Activated naive CD8-positive, alpha-beta T cell treated with anti-CD3 and anti-CD28 coated beads, Interleukin-2, amount 10 ng/mL, durations not matched to agents 7 days and 5 days (primary cell): Measurements from ENCODE around the gene ADIRF. TPM values are rescaled to one million over a fixed set of nuclear protein-coding genes. Genes with fewer than 3 reads are reported as not detected.
A peak's percentile ranks its signal among the peaks of the same experiment; 100 is the strongest.
"Not testable (repeated sequence)": the region's sequence is repeated elsewhere in the genome, so short reads cannot be mapped to it uniquely, and the experiment has no call there.

Experiments
- ATAC-seq: fragments of 150-1000 bp; cut with Tn5 transposase; one replicate; pipeline ENCODE4 v1.10.0; 2021; ENCODE audit warnings: low read depth, moderate library complexity
- POLR2A ChIA-PET: fragments of 350-600 bp; sonication (Branson Sonifier 250); formaldehyde crosslinking; loops from one replicate; lab custom pipeline; 2021; ENCODE audit warnings: antibody characterized with exemption; lab: Charles Lee
- DNase-seq: peaks from one replicate; pipeline ENCODE4 v3.0.0; 2021
- H3K27ac Mint-ChIP-seq: one replicate; pipeline ENCODE4 v1.8.0; 2022; ENCODE audit warnings: mild to moderate bottlenecking, mixed read lengths
- H3K27me3 Mint-ChIP-seq: one replicate; pipeline ENCODE4 v1.8.0; 2022; ENCODE audit warnings: mild to moderate bottlenecking, moderate library complexity, mixed read lengths
- H3K36me3 Mint-ChIP-seq: one replicate; pipeline ENCODE4 v1.8.0; 2021; ENCODE audit warnings: mild to moderate bottlenecking, mixed read lengths
- H3K4me1 Mint-ChIP-seq: one replicate; pipeline ENCODE4 v1.8.0; 2021; ENCODE audit warnings: mixed read lengths
- H3K4me3 Mint-ChIP-seq: one replicate; pipeline ENCODE4 v1.8.0; 2022; ENCODE audit warnings: mild to moderate bottlenecking, moderate library complexity, mixed read lengths
- H3K9me3 Mint-ChIP-seq: one replicate; pipeline ENCODE4 v1.8.0; 2021; ENCODE audit warnings: mixed read lengths
- total RNA-seq, 2 experiments: library from RNA; stranded (reverse); gene quantifications; one replicate each; pipeline ENCODE4 v1.2.3, GENCODE V29; 2021

Gene ADIRF
- total RNA-seq, 2 experiments from 2014 or later, result not detected

GRCh38 chr10:86941991-86942421 lies 26.3 kb upstream of the ADIRF start:
- POLR2A ChIA-PET, result no interaction called here
- Mint-ChIP-seq H3K36me3 (no peaks in the 10 kb centered on the region), H3K9me3 (no peaks in the 10 kb centered on the region), H3K27ac (no peak overlapping the region), H3K4me1 (peaks cover 9% of the 10 kb centered on the region), H3K4me3 (no peak overlapping the region), H3K27me3 (peaks cover 7% of the 10 kb centered on the region)
- DNase-seq (no peak), ATAC-seq (no peak)

GRCh38 chr10:86942441-86943315 lies 25.6 kb upstream of the ADIRF start:
- peaks cover 9% of the 10 kb centered on the region for H3K4me1 Mint-ChIP-seq
- H3K4me3 Mint-ChIP-seq, result no peak overlapping the region
- no peaks in the 10 kb centered on the region for H3K36me3 Mint-ChIP-seq
- no peaks in the 10 kb centered on the region for H3K9me3 Mint-ChIP-seq
- peaks cover 5% of the 10 kb centered on the region for H3K27me3 Mint-ChIP-seq
- DNase-seq (no peak), ATAC-seq (no peak)
- POLR2A ChIA-PET, result no interaction called here
- H3K27ac Mint-ChIP-seq, result no peak overlapping the region

DNA sequence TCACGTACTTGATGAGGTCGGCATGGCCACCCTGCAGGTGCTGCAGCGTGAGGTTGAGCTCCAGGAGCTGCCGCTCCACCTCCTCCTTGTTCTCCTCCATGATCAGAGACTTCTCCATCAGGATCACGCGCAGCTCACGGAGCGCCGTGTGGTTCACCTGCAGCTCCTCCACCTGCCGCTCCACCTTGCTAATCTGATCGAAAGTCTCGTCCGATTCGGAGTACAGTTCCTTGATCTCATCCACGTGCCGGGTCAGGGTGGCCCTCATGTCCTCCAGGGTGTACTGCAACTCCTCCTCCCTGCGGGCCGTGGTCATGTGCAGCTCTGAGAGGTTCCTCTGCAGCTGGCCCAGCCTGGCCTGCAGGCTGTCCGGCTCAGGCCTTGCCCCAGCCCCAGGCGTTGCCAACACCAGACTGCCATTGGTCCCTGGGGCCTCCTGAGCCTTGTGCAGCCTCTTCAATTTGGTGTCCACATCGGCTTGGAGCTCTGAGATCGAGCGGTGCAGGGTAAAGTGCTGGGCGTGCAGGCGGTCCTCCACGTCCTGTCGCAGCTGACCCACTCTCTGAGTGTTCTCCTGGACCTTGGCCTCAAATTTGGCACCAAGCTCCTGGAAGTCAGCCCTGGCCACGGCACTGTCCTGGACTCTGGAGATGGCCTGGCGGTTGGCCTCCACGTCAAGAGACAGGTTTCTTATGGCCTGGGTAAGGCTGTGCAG lies 24.8 kb upstream of the ADIRF start:
- Mint-ChIP-seq H3K27ac (no peak overlapping the region), H3K27me3 (peaks cover 5% of the 10 kb centered on the region), H3K36me3 (no peaks in the 10 kb centered on the region), H3K4me3 (no peak overlapping the region), H3K4me1 (peaks cover 9% of the 10 kb centered on the region), H3K9me3 (no peaks in the 10 kb centered on the region)
- DNase-seq, result no peak
- POLR2A ChIA-PET, result no interaction called here
- ATAC-seq, result no peak

DNA sequence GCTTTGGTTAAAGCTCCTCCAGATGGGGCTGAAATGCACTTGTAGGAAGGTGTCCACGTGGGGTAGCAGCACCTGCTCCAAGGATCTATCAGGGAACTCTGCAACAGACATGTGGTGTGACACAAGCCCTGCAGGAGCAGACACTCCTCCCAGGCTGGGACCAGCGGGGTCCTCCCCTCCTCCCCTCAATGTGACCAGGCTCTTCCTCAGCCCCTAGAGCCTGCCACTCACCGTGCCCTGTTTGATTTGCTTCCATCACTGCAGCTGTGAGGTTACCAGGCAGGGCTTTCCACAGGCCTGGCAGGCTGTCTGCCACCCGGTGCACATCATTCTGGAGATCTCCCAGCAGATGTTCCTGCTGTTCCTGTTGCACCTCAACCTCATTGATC lies 24.3 kb upstream of the ADIRF start:
- Mint-ChIP-seq H3K4me3 (no peak overlapping the region), H3K27me3 (peaks cover 5% of the 10 kb centered on the region), H3K36me3 (no peaks in the 10 kb centered on the region), H3K4me1 (peaks cover 9% of the 10 kb centered on the region), H3K27ac (no peak overlapping the region), H3K9me3 (no peaks in the 10 kb centered on the region)
- ATAC-seq (no peak), DNase-seq (no peak)
- POLR2A ChIA-PET, result no interaction called here

DNA sequence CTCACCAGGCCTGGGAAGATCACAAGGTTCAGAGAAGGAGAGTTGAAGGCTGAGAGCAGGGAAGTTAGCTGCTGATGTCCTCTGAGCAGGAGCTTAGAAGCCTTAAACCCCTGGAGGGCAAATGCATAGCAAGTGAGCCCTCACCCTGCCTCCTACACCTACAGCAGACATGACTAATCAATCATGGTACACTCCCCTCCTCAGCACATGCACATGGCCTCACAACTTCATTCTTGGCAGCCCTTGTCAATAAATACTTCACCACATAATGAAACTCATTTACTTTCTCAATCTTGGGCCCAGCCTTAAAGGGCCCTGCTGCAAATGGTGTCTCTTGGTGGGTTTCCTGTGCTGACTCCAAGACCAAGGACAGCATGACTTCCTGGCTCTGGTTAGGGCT lies 23.8 kb upstream of the ADIRF start:
- H3K4me1 Mint-ChIP-seq, result peaks cover 9% of the 10 kb centered on the region

DNA sequence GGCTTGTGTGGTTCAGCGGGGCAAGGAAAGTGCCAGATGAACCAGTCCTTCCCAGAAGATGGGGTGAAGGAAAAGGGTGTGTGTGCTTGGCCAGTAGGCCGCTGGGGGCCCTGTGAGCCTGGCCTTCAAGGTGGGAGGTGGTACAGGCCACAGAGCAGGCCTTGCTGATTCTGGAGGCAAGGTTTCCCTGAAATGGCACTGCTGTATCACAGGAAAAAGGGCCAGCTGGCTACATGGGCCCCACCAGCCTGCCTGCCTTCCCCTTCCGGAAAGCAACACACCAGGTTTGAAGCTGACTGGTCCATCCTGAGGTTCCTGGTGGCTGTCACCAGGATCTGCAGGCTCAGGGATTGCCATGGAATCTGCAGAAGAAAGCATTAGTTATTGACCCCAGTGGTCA lies 23.4 kb upstream of the ADIRF start:
- POLR2A ChIA-PET, result no interaction called here
- DNase-seq, result no peak
- ATAC-seq, result no peak
- Mint-ChIP-seq H3K9me3 (no peaks in the 10 kb centered on the region), H3K4me3 (no peak overlapping the region), H3K4me1 (peaks cover 9% of the 10 kb centered on the region), H3K27ac (peak overlapping the region; percentile 30), H3K27me3 (peaks cover 5% of the 10 kb centered on the region), H3K36me3 (no peaks in the 10 kb centered on the region)

More for the DNA sequence above, 23.8 kb upstream of the ADIRF start:
- peak; percentile 44 for ATAC-seq
- POLR2A ChIA-PET, result no interaction called here
- Mint-ChIP-seq H3K36me3 (no peaks in the 10 kb centered on the region), H3K27me3 (peaks cover 5% of the 10 kb centered on the region), H3K4me3 (no peak overlapping the region), H3K9me3 (no peaks in the 10 kb centered on the region), H3K27ac (peak overlapping the region; percentile 30)
- DNase-seq, result no peak

DNA sequence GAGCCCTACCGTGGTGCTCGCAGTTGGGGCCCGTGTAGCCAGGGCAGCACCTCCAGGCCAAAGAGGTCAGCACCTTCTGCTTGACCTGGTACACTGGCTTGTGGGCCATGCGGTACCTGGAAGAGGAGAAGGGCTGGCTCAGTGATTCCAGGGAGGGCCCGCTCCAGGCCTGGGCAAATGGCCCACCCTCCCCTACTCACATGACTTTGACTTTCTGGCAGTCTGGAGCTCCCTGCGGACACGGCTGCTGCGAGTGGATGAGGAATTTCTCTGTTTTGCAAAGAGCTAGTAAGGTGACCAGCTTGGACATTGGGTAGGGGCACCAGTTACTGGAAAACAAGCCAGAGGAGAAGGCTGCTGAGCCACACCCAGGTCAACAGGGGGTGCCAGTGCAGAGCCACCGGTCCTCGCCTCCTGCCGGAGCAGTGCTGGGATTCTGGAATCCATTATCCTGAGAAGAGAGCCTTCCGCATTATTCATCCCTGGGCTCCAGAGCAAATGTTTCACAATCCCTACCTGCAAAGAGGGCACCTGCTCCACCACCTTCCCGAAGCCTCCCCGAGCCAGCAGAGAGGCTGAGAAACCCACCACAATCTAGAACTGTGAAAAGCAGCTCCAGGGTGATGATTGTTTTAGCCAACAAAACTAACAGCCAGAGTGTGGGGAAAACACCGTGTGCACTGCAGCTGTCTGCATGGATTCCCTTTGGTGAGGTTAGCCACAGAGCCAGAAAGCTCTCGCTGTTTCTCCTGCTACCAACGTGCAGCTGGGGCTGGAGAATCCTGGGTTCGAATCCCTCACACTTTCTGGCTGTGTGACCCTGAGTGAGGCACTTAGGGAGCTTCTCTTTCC lies 22.7 kb upstream of the ADIRF start:
- ATAC-seq (no peak), DNase-seq (no peak)
- Mint-ChIP-seq H3K9me3 (no peaks in the 10 kb centered on the region), H3K4me3 (no peak overlapping the region), H3K27me3 (peaks cover 5% of the 10 kb centered on the region), H3K36me3 (peaks cover 3% of the 10 kb centered on the region), H3K4me1 (peaks cover 13% of the 10 kb centered on the region), H3K27ac (no peak overlapping the region)
- POLR2A ChIA-PET, result no interaction called here

GRCh38 chr10:86946213-86947155 lies 21.8 kb upstream of the ADIRF start:
- H3K36me3 Mint-ChIP-seq, result peaks cover 4% of the 10 kb centered on the region
- H3K27ac Mint-ChIP-seq, result no peak overlapping the region
- no peak for DNase-seq
- H3K9me3 Mint-ChIP-seq, result no peaks in the 10 kb centered on the region
- peaks cover 4% of the 10 kb centered on the region for H3K27me3 Mint-ChIP-seq
- H3K4me3 Mint-ChIP-seq, result no peak overlapping the region
- peaks cover 14% of the 10 kb centered on the region for H3K4me1 Mint-ChIP-seq
- no peak for ATAC-seq
- POLR2A ChIA-PET, result no interaction called here

GRCh38 chr10:86947806-86948205 lies 20.5 kb upstream of the ADIRF start:
- H3K27me3 Mint-ChIP-seq, ATAC-seq, POLR2A ChIA-PET, H3K9me3 Mint-ChIP-seq, H3K27ac Mint-ChIP-seq, H3K36me3 Mint-ChIP-seq, DNase-seq, H3K4me3 Mint-ChIP-seq: not testable (repeated sequence)
- H3K4me1 Mint-ChIP-seq, result peaks cover 14% of the 10 kb centered on the region

DNA sequence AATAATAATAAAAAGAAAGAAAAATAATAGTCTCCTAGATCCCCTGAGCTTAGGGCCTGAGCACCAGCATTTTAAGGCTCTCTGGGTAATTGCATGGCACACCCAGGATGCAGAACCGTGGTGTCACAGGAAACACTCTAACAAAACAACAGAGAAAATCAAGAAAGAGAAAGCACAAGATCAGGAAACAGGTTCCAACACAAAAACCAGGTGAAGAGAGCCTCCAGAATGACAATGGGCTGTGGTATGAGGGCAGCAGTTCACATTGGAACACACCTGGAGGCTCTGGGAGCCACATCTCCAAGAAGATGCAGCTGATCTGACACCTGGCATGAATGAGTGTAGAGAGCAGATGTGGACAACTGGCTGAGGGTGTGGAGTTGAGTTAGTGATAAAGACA lies 17.9 kb upstream of the ADIRF start:
- POLR2A ChIA-PET, result no interaction called here
- peak overlapping the region; percentile 83 for H3K27ac Mint-ChIP-seq
- ATAC-seq (peak; percentile 71), DNase-seq (no peak)
- peaks cover 6% of the 10 kb centered on the region for H3K4me1 Mint-ChIP-seq
- peaks cover 3% of the 10 kb centered on the region for H3K27me3 Mint-ChIP-seq
- peaks cover 11% of the 10 kb centered on the region for H3K9me3 Mint-ChIP-seq
- H3K4me3 Mint-ChIP-seq, result peak overlapping the region; percentile 27
- H3K36me3 Mint-ChIP-seq, result peaks cover 6% of the 10 kb centered on the region

DNA sequence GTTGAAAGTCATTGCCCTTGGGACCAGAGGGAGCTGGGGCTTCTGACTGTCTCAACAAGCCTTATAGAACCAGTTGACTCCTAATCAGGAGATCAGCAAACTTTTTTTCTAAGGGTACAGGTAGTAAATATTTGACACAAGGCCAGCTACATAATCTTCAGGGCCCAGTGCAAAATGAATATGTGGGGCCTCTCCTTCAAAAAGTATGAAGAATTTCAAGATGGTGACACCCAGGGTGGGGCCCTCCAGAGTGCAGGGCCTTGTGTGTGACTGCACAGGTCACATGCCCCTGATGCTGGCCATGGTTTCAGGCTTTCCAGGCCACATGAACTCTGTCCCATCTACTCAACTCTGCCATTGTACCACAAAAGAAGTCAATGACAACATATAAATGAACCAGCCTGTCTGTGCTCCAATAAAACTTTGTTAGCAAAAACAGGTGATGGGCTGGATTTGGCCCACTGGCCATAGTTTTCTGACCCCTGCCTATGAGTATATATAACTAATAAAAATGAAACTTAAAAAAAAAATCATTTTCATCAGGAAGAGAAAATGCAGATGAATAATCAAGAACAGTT lies 17.0 kb upstream of the ADIRF start:
- peaks cover 11% of the 10 kb centered on the region for H3K9me3 Mint-ChIP-seq
- H3K36me3 Mint-ChIP-seq, result peaks cover 6% of the 10 kb centered on the region
- H3K27ac Mint-ChIP-seq, result no peak overlapping the region
- DNase-seq (no peak), ATAC-seq (no peak)
- H3K4me1 Mint-ChIP-seq, result peaks cover 4% of the 10 kb centered on the region
- POLR2A ChIA-PET, result no interaction called here
- peaks cover 3% of the 10 kb centered on the region for H3K27me3 Mint-ChIP-seq
- no peak overlapping the region for H3K4me3 Mint-ChIP-seq

DNA sequence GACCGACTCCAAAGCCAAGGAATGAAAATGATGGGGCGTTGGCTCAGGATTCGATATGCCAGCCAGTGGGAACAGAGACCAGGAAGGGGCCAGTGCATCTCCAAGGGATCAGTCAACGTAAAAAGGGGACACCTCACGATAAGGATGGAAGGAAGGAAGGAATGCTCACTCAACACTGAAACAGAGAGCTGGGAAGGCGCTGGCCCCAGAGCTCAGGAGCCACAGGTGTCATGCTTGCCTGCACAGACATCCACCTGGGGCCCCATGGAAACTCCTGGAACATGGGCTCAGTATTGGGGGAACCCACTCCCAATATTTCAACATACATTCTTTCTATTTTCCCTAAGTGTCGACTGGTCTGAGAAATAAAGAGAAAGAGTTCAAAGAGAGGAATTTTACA lies 16.2 kb upstream of the ADIRF start:
- Mint-ChIP-seq H3K27me3 (no peaks in the 10 kb centered on the region), H3K27ac (no peak overlapping the region)

More for the DNA sequence above, 16.2 kb upstream of the ADIRF start:
- Mint-ChIP-seq H3K36me3 (peaks cover 6% of the 10 kb centered on the region), H3K9me3 (peaks cover 11% of the 10 kb centered on the region), H3K4me1 (peaks cover 4% of the 10 kb centered on the region), H3K4me3 (no peak overlapping the region)
- POLR2A ChIA-PET, result no interaction called here
- ATAC-seq, result no peak
- no peak for DNase-seq
